ENCODE results near the gene UPF3A. TPM values are rescaled to one million over a fixed set of nuclear protein-coding genes. Genes with fewer than 3 reads are reported as not detected.

The UPF3A gene
- total RNA-seq, 4 donors from 2014 or later: 19.1 to 42.5 (median 25.6) TPM

DNA sequence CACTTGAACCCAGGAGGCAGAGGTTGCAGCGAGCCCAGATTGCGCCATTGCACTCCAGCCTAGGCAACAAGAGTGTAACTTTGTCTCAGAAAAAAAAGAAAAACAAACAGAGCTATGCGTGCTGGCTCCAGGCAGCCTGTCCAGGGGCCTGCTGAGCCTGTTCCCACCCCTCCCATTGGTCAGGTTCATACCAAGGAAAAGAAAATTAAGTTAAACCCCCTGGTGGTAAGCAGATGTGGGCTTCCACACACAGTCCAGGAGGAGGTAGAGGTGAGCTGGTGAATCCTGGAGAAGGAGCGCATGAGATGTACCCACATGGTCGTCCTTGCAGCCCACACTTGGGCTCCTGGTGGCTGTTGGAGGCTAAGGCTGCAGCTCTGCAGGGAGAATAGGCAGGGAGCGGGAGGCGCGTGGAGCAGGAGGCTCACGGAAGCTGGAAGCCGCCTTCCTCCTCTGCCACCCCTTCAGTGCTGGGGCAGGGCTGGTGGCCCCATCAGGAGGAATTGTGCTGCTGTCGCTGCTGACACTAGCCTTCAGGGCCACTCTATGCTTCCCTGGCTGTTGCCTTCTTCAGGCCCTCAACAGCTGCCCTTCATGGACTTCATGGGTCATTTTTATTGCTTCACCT lies 22.4 kb downstream of the UPF3A start:
- Histone ChIP-seq H3K36me3 (peaks cover 0 to 84% (median 23%) of the 10 kb centered on the region in 3 donors), H3K27me3 (no peaks in the 10 kb centered on the region), H3K9me3 (no peaks in the 10 kb centered on the region), H3K4me1 (no peaks in the 10 kb centered on the region), H3K27ac (no peak overlapping the region), H3K4me3 (no peak overlapping the region)
- TF ChIP-seq, protein P1, sequence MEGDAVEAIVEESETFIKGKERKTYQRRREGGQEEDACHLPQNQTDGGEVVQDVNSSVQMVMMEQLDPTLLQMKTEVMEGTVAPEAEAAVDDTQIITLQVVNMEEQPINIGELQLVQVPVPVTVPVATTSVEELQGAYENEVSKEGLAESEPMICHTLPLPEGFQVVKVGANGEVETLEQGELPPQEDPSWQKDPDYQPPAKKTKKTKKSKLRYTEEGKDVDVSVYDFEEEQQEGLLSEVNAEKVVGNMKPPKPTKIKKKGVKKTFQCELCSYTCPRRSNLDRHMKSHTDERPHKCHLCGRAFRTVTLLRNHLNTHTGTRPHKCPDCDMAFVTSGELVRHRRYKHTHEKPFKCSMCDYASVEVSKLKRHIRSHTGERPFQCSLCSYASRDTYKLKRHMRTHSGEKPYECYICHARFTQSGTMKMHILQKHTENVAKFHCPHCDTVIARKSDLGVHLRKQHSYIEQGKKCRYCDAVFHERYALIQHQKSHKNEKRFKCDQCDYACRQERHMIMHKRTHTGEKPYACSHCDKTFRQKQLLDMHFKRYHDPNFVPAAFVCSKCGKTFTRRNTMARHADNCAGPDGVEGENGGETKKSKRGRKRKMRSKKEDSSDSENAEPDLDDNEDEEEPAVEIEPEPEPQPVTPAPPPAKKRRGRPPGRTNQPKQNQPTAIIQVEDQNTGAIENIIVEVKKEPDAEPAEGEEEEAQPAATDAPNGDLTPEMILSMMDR (IDR thresholded peaks at IDR 0.05): no peak
- no peak for TF ChIP-seq POLR2A (IDR thresholded peaks at IDR 0.05)
- intact Hi-C loops (cut with DNase I): no loop called here
- 95 to 96% methylated on average over 6 to 11 of the region's 11 CpGs for WGBS, 2 donors
- DNase-seq: no peak

DNA sequence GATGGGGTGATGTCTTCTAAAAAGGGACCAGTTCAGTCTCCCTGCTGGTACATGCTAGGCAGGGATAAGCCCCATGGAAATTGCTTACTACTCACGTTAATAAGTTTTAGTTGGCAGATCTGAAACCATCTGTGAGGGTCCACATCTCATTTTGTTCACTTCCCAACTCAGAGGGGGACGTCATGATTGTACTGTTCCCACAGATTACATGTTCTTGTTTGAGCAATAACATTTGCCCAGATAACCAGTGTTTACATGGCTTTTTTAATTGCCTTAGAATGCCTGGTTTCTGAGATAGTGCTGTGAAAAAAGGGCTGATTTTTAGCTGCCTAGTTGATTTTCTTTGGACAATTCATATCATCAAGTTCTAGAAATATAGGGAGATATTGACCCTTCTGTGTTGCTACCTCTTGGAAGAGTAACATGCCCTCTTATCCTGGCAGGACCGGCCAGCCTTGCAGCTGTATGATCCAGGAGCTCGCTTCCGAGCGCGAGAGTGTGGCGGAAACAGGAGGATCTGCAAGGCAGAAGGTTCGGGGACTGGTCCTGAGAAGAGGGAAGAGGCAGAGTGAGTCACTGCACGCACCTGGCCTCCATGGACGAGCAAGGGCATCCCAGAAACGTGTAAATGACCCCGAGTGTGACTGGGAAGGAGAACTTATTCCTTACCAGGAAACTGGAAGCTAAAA lies 23.1 kb downstream of the UPF3A start:
- intact Hi-C loops (cut with DNase I): no loop called here
- no peak for DNase-seq
- TF ChIP-seq, protein P1 (IDR thresholded peaks at IDR 0.05): no peak
- no peak for TF ChIP-seq POLR2A (IDR thresholded peaks at IDR 0.05)
- 85 to 89% methylated on average over 13 of the region's 13 CpGs for WGBS, 2 donors
- H3K36me3 ChIP-seq: peaks cover 0 to 78% (median 16%) of the 10 kb centered on the region in 3 donors
- H3K27ac ChIP-seq: no peak overlapping the region
- H3K4me1 ChIP-seq: no peaks in the 10 kb centered on the region
- no peak overlapping the region for H3K4me3 ChIP-seq
- H3K27me3 ChIP-seq: no peaks in the 10 kb centered on the region
- no peaks in the 10 kb centered on the region for H3K9me3 ChIP-seq

DNA sequence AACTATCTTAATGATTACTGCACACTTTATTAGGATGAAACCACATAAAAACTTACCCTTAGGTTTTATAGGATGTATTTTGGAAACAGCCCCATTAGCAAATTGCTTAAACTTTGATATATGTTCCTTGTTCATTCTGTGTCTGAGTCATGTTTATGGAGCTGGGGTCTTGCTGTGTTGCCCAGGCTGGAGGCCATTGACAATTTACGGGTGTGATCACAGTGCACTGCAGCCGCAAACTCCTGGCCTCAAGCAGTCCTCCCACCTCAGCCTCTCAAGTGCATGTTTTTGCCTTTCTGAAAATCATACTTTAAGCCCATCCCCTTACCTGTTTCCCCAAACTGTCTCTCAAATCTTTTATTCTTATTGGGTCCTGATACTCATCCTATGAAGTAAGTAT lies 27.7 kb downstream of the UPF3A start:
- Histone ChIP-seq H3K4me3 (no peak overlapping the region), H3K36me3 (peaks cover 0 to 32% (median 0%) of the 10 kb centered on the region in 3 donors), H3K27me3 (no peaks in the 10 kb centered on the region), H3K4me1 (peaks cover 0 to 13% (median 8%) of the 10 kb centered on the region in 3 donors), H3K9me3 (no peaks in the 10 kb centered on the region), H3K27ac (no peak overlapping the region)
- no peak for DNase-seq
- no peak for TF ChIP-seq POLR2A (IDR thresholded peaks at IDR 0.05)
- TF ChIP-seq, protein P1 (IDR thresholded peaks at IDR 0.05): no peak
- intact Hi-C loops (cut with DNase I): no loop called here
- WGBS, 2 donors: 94 to 100% methylated on average over 2 of the region's 2 CpGs

DNA sequence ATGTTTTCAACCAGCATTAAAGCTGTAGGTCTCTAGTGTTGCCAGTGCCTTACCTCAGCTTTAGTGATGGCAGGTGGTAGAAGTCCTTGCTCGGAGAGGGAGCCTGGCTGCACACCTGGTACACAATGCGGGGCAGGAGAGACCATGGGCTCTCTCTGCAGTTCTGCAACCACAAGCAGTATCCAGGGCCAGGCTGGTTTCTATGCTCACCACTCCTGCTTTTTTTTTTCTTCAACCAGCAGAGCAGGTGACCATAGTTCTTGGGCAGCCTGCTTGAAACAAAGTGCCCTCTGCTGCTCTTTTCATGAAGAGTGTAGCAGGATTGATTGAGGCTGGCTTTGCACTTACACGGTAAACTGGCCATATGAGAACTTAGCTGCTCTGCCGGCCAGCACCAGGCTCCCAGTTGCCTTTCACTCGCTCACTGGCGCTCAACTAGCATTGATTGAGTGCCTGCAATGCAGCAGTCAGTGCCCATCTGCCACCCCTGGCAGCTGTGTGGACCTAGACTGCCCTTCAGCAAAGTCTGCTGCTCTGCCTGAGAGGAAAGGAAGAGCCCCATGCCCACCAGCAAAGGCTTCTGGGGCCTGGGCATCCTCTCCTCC lies 28.5 kb downstream of the UPF3A start:
- TF ChIP-seq, protein P1 (IDR thresholded peaks at IDR 0.05): no peak
- TF ChIP-seq POLR2A (IDR thresholded peaks at IDR 0.05): no peak
- intact Hi-C loops (cut with DNase I): no loop called here
- Histone ChIP-seq H3K9me3 (no peaks in the 10 kb centered on the region), H3K27me3 (no peaks in the 10 kb centered on the region), H3K4me3 (no peak overlapping the region), H3K36me3 (peaks cover 0 to 24% (median 0%) of the 10 kb centered on the region in 3 donors), H3K4me1 (peaks cover 0 to 14% (median 8%) of the 10 kb centered on the region in 3 donors), H3K27ac (no peak overlapping the region)
- WGBS, 2 donors: 77 to 91% methylated on average over 2 to 6 of the region's 6 CpGs
- DNase-seq: no peak

- WGBS, 2 donors: 76 to 82% methylated on average over 5 of the region's 5 CpGs
- no peak for DNase-seq
- no peak overlapping the region for H3K4me3 ChIP-seq
- no peaks in the 10 kb centered on the region for H3K9me3 ChIP-seq
- intact Hi-C loops (cut with DNase I): no loop called here
- H3K27me3 ChIP-seq: no peaks in the 10 kb centered on the region
- peaks cover 0 to 25% (median 16%) of the 10 kb centered on the region in 3 donors for H3K4me1 ChIP-seq
- peaks cover 0 to 14% (median 0%) of the 10 kb centered on the region in 3 donors for H3K36me3 ChIP-seq
- TF ChIP-seq POLR2A (IDR thresholded peaks at IDR 0.05): no peak
- TF ChIP-seq, protein P1 (IDR thresholded peaks at IDR 0.05): no peak
- H3K27ac ChIP-seq: no peak overlapping the region
Observed at GRCh38 chr13:114310956-114311355, 29.6 kb downstream of the UPF3A start.
